SH-SY5Y (cell line): Measurements from ENCODE around the gene PRSS12.

Source experiments
- GATA2 ChIP-seq: IDR thresholded peaks from 2 replicates; pipeline ENCODE4 v1.6.1; 2011; ENCODE audit warnings: mild to moderate bottlenecking, low read depth, low read length
- GATA3 ChIP-seq: IDR thresholded peaks from 2 replicates; pipeline ENCODE4 v1.6.1; 2011; ENCODE audit warnings: low read depth, mild to moderate bottlenecking, low read length, moderate library complexity

- no peak for TF ChIP-seq GATA2
- TF ChIP-seq GATA3 = no peak
These were observed 779 bp upstream of the PRSS12 start for GRCh38 chr4:118353534-118354030.
